NK-92 (cell line): ENCODE measurements around the gene UGT2A3.
"Not testable (repeated sequence)": the region's sequence is repeated elsewhere in the genome, so short reads cannot be mapped to it uniquely, and the experiment has no call there.

Experiments used
- DNase-seq: peaks from one replicate; lab custom pipeline; 2025; ENCODE audit not compliant: unreplicated experiment; lab: John Stamatoyannopoulos, UW

UGT2A3 gene

GRCh38 chr4:68951078-68951805 lies at the start of gene UGT2A3:
Gene UGT2A3, minus strand, starts transcription at chr4:68951804. Its CDS starts 44 bp downstream, at chr4:68951760.
- no peak for DNase-seq

- DNase-seq, result no peak
Observed at GRCh38 chr4:68997040-68997439, 45.4 kb upstream of the UGT2A3 start.

GRCh38 chr4:68995292-68995691 lies 43.7 kb upstream of the UGT2A3 start:
- DNase-seq, result no peak

- DNase-seq, result no peak
Observed at GRCh38 chr4:68987007-68987406, 35.4 kb upstream of the UGT2A3 start.

- DNase-seq, result no peak
Observed at GRCh38 chr4:68985442-68985841, 33.8 kb upstream of the UGT2A3 start.

GRCh38 chr4:68984947-68985346 lies 33.3 kb upstream of the UGT2A3 start:
- no peak for DNase-seq

GRCh38 chr4:68963374-68963773 lies 11.8 kb upstream of the UGT2A3 start:
- DNase-seq, result no peak

- DNase-seq, result no peak
Observed at GRCh38 chr4:68962868-68963267, 11.3 kb upstream of the UGT2A3 start.

- DNase-seq, result no peak
Observed at GRCh38 chr4:68960294-68961163, 8.9 kb upstream of the UGT2A3 start.

GRCh38 chr4:68959085-68959484 lies 7.5 kb upstream of the UGT2A3 start:
- not testable (repeated sequence) for DNase-seq

- DNase-seq, result no peak
Observed at GRCh38 chr4:68954126-68954525, 2.5 kb upstream of the UGT2A3 start.

GRCh38 chr4:68953056-68953596 lies 1.5 kb upstream of the UGT2A3 start:
- no peak for DNase-seq

- DNase-seq, result no peak
Observed at GRCh38 chr4:68951806-68952585, 392 bp upstream of the UGT2A3 start.

GRCh38 chr4:68950033-68950432 lies 1.6 kb downstream of the UGT2A3 start:
- DNase-seq, result no peak

- no peak for DNase-seq
Observed at GRCh38 chr4:68948985-68949384, 2.6 kb downstream of the UGT2A3 start.

- DNase-seq, result no peak
Observed at GRCh38 chr4:68948044-68948743, 3.4 kb downstream of the UGT2A3 start.

GRCh38 chr4:68929076-68929737 lies 22.4 kb downstream of the UGT2A3 start:
- no peak for DNase-seq

GRCh38 chr4:68927165-68927564 lies 24.4 kb downstream of the UGT2A3 start:
- DNase-seq, result no peak

- DNase-seq, result not testable (repeated sequence)
Observed at GRCh38 chr4:68922202-68922601, 29.4 kb downstream of the UGT2A3 start.

- no peak for DNase-seq
Observed at GRCh38 chr4:68921051-68921450, 30.6 kb downstream of the UGT2A3 start.
